Thyroid gland (tissue), 4 donors: ENCODE data around the gene TMEM14A. TPM values are rescaled to one million over a fixed set of nuclear protein-coding genes. Genes with fewer than 3 reads are reported as not detected.
"Not testable (repeated sequence)": the region's sequence is repeated elsewhere in the genome, so short reads cannot be mapped to it uniquely, and the experiment has no call there.

Experiments used
- DNase-seq, 2 donors: peaks; one replicate each; pipeline ENCODE4 v3.0.0-alpha.2; 2019
- H3K27ac ChIP-seq, 3 donors: fragments of 200-600 bp; sonication (generic); 1 replicate in 2 of 3; 2 replicates in 1 of 3; pipeline ENCODE4 v1.5.1; 2016 to 2019; ENCODE audit warnings: mild to moderate bottlenecking in 1 of 3, moderate library complexity in 1 of 3
- H3K27me3 ChIP-seq: fragments of 200-600 bp; sonication (generic); one replicate; pipeline ENCODE4 v1.5.1; 2019
- H3K36me3 ChIP-seq, 2 donors: fragments of 200-600 bp; sonication (generic); one replicate each; pipeline ENCODE4 v1.5.1; 2016 to 2019
- H3K4me1 ChIP-seq, 2 donors: fragments of 200-600 bp; sonication (generic); one replicate each; pipeline ENCODE4 v1.5.1; 2017 to 2019
- H3K4me3 ChIP-seq, 3 donors: fragments of 200-600 bp; sonication (generic); replicated peaks in 1 of 3; 1 replicate in 2 of 3; 2 replicates in 1 of 3; pipeline ENCODE4 v1.5.1; 2016; ENCODE audit warnings: mild to moderate bottlenecking in 1 of 3
- H3K9me3 ChIP-seq: fragments of 200-600 bp; sonication (generic); one replicate; pipeline ENCODE4 v1.5.1; 2017
- POLR2A ChIP-seq, 2 donors: fragments of 450-650 bp; IDR thresholded peaks; one replicate each; pipeline ENCODE4 v1.6.1; 2017; ENCODE audit warnings: antibody characterized with exemption in 2 of 2, mild to moderate bottlenecking in 2 of 2, moderate library complexity in 1 of 2
- WGBS, 2 donors: methylation state at CpG; one replicate each; pipeline ENCODE4 v1.1.5; 2017; 5-methylcytosine and 5-hydroxymethylcytosine counted together
- intact Hi-C: fragments of 100-400 bp; cut with DNase I; formaldehyde crosslinking; loops from one replicate; pipeline ENCODE4 v1.15.1; 2023
- total RNA-seq, 4 donors: library from RNA; depleted of rRNA; stranded (reverse); fragments of >200 nt; gene quantifications; one replicate each; pipeline ENCODE4 v1.2.3, GENCODE V29; 2016
- TF ChIP-seq, protein P1 (sequence below), 6 experiments: fragments of 200-600 bp in 3 of 6; fragments of 450-650 bp in 3 of 6; sonication (generic) in 3 of 6; IDR thresholded peaks; one replicate each; pipeline ENCODE4 v1.5.1; 2016 to 2019; ENCODE audit warnings: antibody characterized with exemption in 6 of 6, mild to moderate bottlenecking in 2 of 6, inconsistent platforms in 1 of 6, moderate library complexity in 1 of 6

The TMEM14A gene
- total RNA-seq, 4 donors from 2014 or later, result 15.3 to 43.0 (median 27.1) TPM

- Histone ChIP-seq H3K27ac (no peak overlapping the region), H3K36me3 (no peaks in the 10 kb centered on the region), H3K4me3 (no peak overlapping the region), H3K27me3 (no peaks in the 10 kb centered on the region), H3K4me1 (no peaks in the 10 kb centered on the region), H3K9me3 (no peaks in the 10 kb centered on the region)
- no peak for DNase-seq
- TF ChIP-seq, protein P1, sequence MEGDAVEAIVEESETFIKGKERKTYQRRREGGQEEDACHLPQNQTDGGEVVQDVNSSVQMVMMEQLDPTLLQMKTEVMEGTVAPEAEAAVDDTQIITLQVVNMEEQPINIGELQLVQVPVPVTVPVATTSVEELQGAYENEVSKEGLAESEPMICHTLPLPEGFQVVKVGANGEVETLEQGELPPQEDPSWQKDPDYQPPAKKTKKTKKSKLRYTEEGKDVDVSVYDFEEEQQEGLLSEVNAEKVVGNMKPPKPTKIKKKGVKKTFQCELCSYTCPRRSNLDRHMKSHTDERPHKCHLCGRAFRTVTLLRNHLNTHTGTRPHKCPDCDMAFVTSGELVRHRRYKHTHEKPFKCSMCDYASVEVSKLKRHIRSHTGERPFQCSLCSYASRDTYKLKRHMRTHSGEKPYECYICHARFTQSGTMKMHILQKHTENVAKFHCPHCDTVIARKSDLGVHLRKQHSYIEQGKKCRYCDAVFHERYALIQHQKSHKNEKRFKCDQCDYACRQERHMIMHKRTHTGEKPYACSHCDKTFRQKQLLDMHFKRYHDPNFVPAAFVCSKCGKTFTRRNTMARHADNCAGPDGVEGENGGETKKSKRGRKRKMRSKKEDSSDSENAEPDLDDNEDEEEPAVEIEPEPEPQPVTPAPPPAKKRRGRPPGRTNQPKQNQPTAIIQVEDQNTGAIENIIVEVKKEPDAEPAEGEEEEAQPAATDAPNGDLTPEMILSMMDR (IDR thresholded peaks at IDR 0.05), result no peak
- no peak for TF ChIP-seq POLR2A (IDR thresholded peaks at IDR 0.05)
- intact Hi-C loops, result no loop called here
These were observed 33.1 kb downstream of the TMEM14A start for GRCh38 chr6:52704060-52704459.

- WGBS, 2 donors, result 91 to 93% methylated on average over 6 of the region's 6 CpGs
- H3K4me1 ChIP-seq, H3K27ac ChIP-seq, H3K27me3 ChIP-seq, H3K4me3 ChIP-seq, H3K9me3 ChIP-seq, intact Hi-C loops, DNase-seq, H3K36me3 ChIP-seq: not testable (repeated sequence)
These were observed 34.0 kb downstream of the TMEM14A start for GRCh38 chr6:52704781-52705502.

DNA sequence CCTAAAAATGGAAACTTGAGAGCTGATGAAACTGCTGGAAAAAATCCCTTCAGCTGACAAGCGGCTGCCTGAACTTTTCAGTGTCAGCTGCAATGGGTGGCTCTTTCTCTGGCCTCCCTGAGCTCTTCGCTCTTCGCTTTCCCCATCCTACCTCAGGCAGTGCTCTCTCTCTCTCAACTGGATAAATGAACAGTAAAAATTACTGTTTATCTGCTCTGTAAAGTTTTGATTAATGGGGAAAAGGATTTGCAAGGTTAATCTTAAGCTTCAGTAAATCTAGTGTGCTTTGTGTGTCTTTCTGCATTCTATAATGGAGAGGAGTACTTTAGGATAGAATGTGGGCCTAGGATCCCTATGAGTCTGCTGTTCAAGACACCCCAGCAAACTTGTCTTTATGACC, 35.1 kb downstream of the TMEM14A start:
- H3K27ac ChIP-seq, result no peak overlapping the region
- H3K27me3 ChIP-seq, result no peaks in the 10 kb centered on the region
- H3K4me3 ChIP-seq, result no peak overlapping the region
- no peak for TF ChIP-seq POLR2A (IDR thresholded peaks at IDR 0.05)
- TF ChIP-seq, protein P1 (IDR thresholded peaks at IDR 0.05), result no peak
- 100% methylated on average over 3 of the region's 3 CpGs for WGBS, 2 donors
- no peak for DNase-seq
- no peaks in the 10 kb centered on the region for H3K4me1 ChIP-seq
- intact Hi-C loops, result no loop called here
- H3K36me3 ChIP-seq, result no peaks in the 10 kb centered on the region
- no peaks in the 10 kb centered on the region for H3K9me3 ChIP-seq

DNA sequence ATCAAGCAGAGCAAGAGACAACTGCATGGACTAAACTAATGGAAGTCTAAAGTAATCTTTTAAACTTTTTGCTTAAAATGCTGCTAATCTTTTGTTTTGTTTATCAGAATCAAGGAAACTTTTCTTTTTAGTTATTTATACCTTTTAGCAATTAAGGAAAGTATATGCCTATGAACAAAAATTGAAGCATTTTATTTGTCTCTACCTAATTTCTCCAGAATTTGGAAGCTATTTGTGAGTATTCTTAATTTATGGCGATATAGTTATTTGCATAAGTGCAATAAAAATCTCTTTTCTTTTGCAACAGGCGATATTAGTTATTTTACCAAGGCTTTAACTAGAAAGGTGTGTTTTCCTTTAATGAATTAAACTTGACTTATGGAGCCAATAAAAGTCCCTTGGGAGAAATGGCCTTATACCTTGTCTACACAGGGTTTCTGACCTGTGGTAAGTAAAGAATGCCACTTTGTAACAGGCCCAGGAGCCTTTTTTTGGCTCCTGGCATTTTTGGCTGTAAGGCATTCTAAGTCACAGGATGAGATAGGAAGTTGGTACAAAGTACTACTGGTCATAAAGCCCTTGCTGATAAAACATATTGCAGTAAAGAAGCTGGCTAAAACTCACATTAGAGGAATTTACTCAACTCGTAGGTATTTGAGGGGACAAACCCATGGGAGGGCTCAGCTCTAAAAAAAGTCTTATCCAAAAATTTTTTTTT, 37.2 kb downstream of the TMEM14A start:
- Histone ChIP-seq H3K36me3 (no peaks in the 10 kb centered on the region), H3K27ac (no peak overlapping the region), H3K4me3 (no peak overlapping the region), H3K4me1 (no peaks in the 10 kb centered on the region), H3K27me3 (no peaks in the 10 kb centered on the region), H3K9me3 (no peaks in the 10 kb centered on the region)
- no peak for DNase-seq
- intact Hi-C loops, result no loop called here
- no peak for TF ChIP-seq POLR2A (IDR thresholded peaks at IDR 0.05)
- TF ChIP-seq, protein P1 (IDR thresholded peaks at IDR 0.05), result no peak
- WGBS, 2 donors, result 83 to 86% methylated on average over 3 of the region's 3 CpGs

- DNase-seq, result no peak
- no peaks in the 10 kb centered on the region for H3K36me3 ChIP-seq
- no peaks in the 10 kb centered on the region for H3K9me3 ChIP-seq
- WGBS, 2 donors, result 77 to 82% methylated on average over 2 of the region's 2 CpGs
- TF ChIP-seq POLR2A (IDR thresholded peaks at IDR 0.05), result no peak
- TF ChIP-seq, protein P1 (IDR thresholded peaks at IDR 0.05), result no peak
- H3K4me3 ChIP-seq, result no peak overlapping the region
- H3K27me3 ChIP-seq, result no peaks in the 10 kb centered on the region
- no peaks in the 10 kb centered on the region for H3K4me1 ChIP-seq
- intact Hi-C loops, result no loop called here
- H3K27ac ChIP-seq, result no peak overlapping the region
These were observed 41.2 kb downstream of the TMEM14A start for GRCh38 chr6:52712136-52712535.

DNA sequence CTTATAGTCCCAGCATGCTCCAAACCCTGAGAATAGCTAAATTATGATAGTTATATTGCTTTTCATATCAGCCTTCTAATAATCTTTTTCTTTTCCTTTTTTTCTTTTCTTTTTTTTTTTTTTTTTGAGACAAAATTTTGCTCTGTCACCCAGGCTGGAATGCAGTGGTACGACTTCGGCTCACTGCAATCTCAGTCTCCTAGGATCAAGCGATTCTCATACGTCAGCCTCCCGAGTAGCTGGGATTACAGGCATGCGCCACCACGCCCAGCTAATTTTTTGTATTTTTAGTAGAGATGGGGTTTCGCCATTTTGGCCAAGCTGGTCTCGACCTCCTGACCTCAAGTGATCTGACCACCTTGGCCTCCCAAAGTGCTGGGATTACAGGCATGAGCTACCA, 43.8 kb downstream of the TMEM14A start:
- H3K4me3 ChIP-seq, H3K27ac ChIP-seq, intact Hi-C loops, H3K27me3 ChIP-seq, DNase-seq, H3K9me3 ChIP-seq, H3K36me3 ChIP-seq, H3K4me1 ChIP-seq: not testable (repeated sequence)
- WGBS, 2 donors, result 87 to 93% methylated on average over 9 of the region's 9 CpGs
